Measurements from ENCODE around the gene DRC3.

The DRC3 gene

DNA sequence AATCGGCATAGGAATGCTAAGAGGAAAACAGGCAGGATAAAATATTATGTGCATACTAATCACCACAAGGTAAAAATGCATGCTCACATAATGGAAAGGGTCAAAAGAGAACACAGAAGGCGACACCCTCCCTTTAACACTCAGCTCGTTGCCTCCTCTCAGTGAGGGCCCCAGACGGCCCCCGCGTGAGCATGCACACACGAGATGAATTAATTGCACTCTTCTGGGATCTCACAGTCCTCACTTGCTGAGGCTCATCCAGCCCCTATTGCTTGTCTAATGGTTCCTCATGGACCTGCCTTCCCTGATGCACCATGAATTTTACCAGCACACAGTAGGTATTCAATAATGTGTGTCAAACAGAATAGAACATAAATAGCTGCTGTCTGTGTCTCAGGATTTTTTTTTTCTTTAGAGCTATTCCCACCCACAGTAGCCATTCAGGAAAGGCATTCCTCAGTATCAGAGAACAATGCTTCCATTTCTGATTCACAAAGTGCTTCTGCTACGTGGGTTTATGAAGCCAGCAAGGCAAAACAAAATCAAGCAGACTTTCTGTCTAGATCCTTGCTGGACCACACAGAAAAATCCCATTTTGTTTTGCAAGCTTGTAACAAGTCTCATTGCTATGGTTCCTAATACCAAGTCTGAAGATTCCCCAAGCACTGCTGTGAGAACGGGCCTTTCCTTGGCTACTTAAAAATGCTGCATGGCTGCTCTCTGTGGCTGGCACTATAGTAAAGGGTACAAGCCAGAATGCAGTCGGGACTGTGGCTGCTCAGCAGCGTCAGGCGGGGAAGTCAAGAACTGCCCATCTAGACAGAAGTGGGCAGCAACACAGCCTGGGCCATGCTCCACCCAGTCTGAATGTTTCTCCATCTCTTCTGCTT is 44.0 kb upstream of the DRC3 start:
- no peak overlapping the region for H3K4me3 ChIP-seq (replicated peaks in 1 of 2; ENCODE audit: low read depth in 2 of 2, low read length in 2 of 2)
- peak; percentile 40 to 56 for DNase-seq (ENCODE audit: low read depth in 2 of 2)
- TF ChIP-seq, protein P1, sequence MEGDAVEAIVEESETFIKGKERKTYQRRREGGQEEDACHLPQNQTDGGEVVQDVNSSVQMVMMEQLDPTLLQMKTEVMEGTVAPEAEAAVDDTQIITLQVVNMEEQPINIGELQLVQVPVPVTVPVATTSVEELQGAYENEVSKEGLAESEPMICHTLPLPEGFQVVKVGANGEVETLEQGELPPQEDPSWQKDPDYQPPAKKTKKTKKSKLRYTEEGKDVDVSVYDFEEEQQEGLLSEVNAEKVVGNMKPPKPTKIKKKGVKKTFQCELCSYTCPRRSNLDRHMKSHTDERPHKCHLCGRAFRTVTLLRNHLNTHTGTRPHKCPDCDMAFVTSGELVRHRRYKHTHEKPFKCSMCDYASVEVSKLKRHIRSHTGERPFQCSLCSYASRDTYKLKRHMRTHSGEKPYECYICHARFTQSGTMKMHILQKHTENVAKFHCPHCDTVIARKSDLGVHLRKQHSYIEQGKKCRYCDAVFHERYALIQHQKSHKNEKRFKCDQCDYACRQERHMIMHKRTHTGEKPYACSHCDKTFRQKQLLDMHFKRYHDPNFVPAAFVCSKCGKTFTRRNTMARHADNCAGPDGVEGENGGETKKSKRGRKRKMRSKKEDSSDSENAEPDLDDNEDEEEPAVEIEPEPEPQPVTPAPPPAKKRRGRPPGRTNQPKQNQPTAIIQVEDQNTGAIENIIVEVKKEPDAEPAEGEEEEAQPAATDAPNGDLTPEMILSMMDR (IDR thresholded peaks at IDR 0.05; ENCODE audit: low read depth, low read length): no peak

DNA sequence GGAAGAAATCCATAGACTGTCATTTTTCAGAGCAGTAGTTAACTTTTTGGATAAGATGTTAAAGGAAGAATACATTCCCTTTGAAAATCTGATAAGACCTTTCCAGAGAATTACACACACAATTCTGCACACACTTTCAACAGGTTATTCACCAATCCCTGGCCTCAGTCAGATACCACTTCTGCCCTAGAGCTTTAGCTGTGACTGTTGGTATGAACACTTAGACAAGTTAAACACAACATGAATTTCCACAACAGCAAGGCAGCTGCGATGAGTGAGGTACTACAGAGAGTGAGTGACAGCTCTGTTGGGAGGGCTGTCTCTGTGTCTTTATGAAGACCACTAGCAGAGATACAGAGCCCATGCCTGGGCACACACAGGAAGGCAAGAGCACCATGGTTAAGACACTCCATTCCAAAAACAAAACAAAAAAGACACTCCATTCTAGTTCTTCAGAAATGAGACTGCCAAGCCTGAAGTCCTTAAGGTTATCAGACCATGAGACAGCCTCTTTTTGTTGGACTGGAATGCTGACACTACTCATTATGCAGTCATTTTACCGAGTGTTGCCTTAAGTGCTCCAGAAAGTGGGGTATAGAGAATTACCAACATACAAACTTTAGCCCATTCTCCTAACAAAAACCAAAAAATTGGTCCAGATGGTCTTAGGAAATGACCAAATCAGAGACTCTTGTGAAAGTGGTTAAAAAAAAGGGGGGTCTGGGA is 42.8 kb upstream of the DRC3 start:
- TF ChIP-seq, protein P1 (IDR thresholded peaks at IDR 0.05; ENCODE audit: low read depth, low read length): no peak

DNA sequence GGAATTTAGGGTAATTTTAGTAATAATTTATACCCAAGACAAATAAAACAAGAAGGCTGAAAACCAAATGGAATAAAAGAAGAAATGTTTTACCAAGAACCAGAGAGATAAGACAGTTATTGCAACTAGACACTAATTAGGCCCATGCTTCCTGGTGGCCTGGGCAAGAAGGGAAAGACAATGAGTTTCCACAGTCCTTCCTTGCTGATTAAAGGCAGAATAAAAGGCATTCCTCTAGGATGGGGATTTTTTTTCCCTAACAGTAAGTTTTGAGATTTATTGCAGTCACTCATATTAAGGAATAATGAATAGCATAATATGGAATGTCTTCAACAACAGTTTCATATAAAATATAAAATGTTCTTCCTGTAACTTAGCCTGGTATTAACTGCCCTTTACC is 42.0 kb upstream of the DRC3 start:
- H3K4me3 ChIP-seq (replicated peaks in 1 of 2; ENCODE audit: low read depth in 2 of 2, low read length in 2 of 2): no peak overlapping the region
- TF ChIP-seq, protein P1 (IDR thresholded peaks at IDR 0.05; ENCODE audit: low read depth, low read length): no peak
- no peak for DNase-seq (ENCODE audit: low read depth in 2 of 2)

More for the DNA sequence above, 42.8 kb upstream of the DRC3 start:
- no peak overlapping the region for H3K4me3 ChIP-seq (replicated peaks in 1 of 2; ENCODE audit: low read depth in 2 of 2, low read length in 2 of 2)
- peak in 1 of 2 donors; percentile 34 for DNase-seq (ENCODE audit: low read depth in 2 of 2)

DNA sequence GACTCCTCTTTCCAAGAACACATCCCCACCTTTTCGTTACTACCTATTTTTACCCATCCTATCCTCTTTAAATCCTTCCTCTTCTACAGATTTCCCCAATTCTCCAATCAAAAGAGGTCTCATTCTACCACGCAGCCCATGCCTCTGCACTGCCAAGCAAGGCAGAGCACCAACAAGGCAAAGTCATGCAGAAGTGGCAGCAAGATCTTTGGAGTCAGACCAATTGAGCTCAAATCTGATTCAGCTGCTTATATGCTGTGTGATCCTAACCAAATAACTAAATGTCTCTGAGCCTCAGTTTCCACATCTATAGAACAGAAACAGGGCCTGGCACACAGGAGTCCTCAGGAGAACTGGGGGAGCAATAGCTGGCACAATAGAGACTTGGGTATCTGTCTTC is 41.5 kb upstream of the DRC3 start:
- no peak for DNase-seq (ENCODE audit: low read depth in 2 of 2)
- TF ChIP-seq, protein P1 (IDR thresholded peaks at IDR 0.05; ENCODE audit: low read depth, low read length): no peak
- H3K4me3 ChIP-seq (replicated peaks in 1 of 2; ENCODE audit: low read depth in 2 of 2, low read length in 2 of 2): no peak overlapping the region

DNA sequence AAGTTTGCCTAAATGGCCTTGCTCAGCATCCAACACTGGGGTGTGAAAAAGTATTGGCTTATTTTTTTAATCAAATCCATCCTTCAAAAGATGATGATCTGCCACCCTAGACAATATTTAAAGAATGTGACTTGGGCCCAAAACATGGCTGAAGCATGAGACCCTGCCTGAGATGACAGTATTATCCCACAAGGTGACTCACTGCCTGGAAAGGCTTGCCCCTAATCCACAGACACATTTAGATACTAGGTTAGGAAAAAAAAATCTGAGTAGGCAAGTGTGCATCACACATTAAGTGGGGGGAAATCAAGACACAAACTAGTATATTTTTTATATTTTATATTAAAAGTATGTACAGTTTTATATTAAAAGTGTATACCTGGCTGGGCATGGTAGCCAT is 38.9 kb upstream of the DRC3 start:
- DNase-seq (ENCODE audit: low read depth in 2 of 2): no peak
- no peak overlapping the region for H3K4me3 ChIP-seq (replicated peaks in 1 of 2; ENCODE audit: low read depth in 2 of 2, low read length in 2 of 2)
- TF ChIP-seq, protein P1 (IDR thresholded peaks at IDR 0.05; ENCODE audit: low read depth, low read length): no peak

DNA sequence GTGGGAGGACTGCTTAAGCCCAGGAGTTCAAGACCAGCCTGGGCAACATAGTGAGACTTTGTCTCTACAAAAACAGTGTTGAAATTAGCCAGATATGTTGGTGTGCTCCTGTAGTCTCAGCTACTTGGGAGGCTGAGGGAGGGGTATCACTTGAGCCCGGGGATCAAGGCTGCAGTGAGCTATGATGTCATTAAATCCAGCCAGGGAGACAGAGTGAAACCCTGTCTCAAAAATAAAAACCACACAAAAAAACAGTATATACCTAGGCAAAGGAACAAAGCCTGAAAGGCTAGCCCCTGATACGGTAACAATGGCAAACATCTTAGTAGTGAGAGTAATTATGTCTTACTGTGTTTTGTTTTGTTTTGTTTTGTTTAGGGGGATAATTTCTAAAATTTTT is 38.4 kb upstream of the DRC3 start:
- no peak for DNase-seq (ENCODE audit: low read depth in 2 of 2)
- TF ChIP-seq, protein P1 (IDR thresholded peaks at IDR 0.05; ENCODE audit: low read depth, low read length): no peak
- H3K4me3 ChIP-seq (replicated peaks in 1 of 2; ENCODE audit: low read depth in 2 of 2, low read length in 2 of 2): no peak overlapping the region

All from cardiac fibroblast (primary cell).